G401 (cell line): Measurements from ENCODE around the gene GRB14. TPM values are rescaled to one million over a fixed set of nuclear protein-coding genes. Genes with fewer than 3 reads are reported as not detected.
"Not testable (repeated sequence)": the region's sequence is repeated elsewhere in the genome, so short reads cannot be mapped to it uniquely, and the experiment has no call there.

ENCODE experiments used
- DNase-seq: peaks from one replicate; pipeline ENCODE4 v3.0.0-alpha.2; 2015; ENCODE audit warnings: low spot score
- in situ Hi-C: cut with HindIII; loops from 2 replicates; pipeline ENCODE4 v1.10.0; 2016; ENCODE audit warnings: low sequenced_read_pairs, mixed read lengths
- total RNA-seq: library from RNA; depleted of rRNA; stranded (reverse); fragments of >200 nt; shearing (Covaris generic); gene quantifications from 2 replicates; pipeline ENCODE4 v1.2.3, GENCODE V29; 2014; rRNA removed

GRB14 gene
- total RNA-seq: 0.25 and 3.0 TPM in 2 replicates

GRCh38 chr2:164620873-164621763, at the start of gene GRB14:
TSS of gene GRB14 (minus strand) at chr2:164621482. CDS start at chr2:164621309, 173 bp downstream.
- in situ Hi-C loops: no loop called here

GRCh38 chr2:164669291-164669690, 48.0 kb upstream of the GRB14 start:
- in situ Hi-C loops: no loop called here
- no peak for DNase-seq

More at GRCh38 chr2:164620873-164621763, at the start of gene GRB14:
- no peak for DNase-seq

GRCh38 chr2:164667566-164667965, 46.3 kb upstream of the GRB14 start:
- in situ Hi-C loops: no loop called here

GRCh38 chr2:164664070-164664469, 42.8 kb upstream of the GRB14 start:
- no peak for DNase-seq
- in situ Hi-C loops: no loop called here

More at GRCh38 chr2:164667566-164667965, 46.3 kb upstream of the GRB14 start:
- DNase-seq: no peak

- in situ Hi-C loops: no loop called here
- DNase-seq: no peak
These were observed 41.8 kb upstream of the GRB14 start for GRCh38 chr2:164662868-164663631.

- in situ Hi-C loops: no loop called here
- no peak for DNase-seq
These were observed 40.8 kb upstream of the GRB14 start for GRCh38 chr2:164662066-164662465.

GRCh38 chr2:164661349-164661748, 40.1 kb upstream of the GRB14 start:
- in situ Hi-C loops: no loop called here
- no peak for DNase-seq

GRCh38 chr2:164657129-164657528, 35.8 kb upstream of the GRB14 start:
- in situ Hi-C loops: no loop called here
- no peak for DNase-seq

- in situ Hi-C loops: no loop called here
- DNase-seq: no peak
These were observed 34.5 kb upstream of the GRB14 start for GRCh38 chr2:164655750-164656149.

GRCh38 chr2:164655336-164655735, 34.1 kb upstream of the GRB14 start:
- DNase-seq: no peak
- in situ Hi-C loops: no loop called here

GRCh38 chr2:164651361-164651760, 30.1 kb upstream of the GRB14 start:
- no peak for DNase-seq
- in situ Hi-C loops: no loop called here

- no peak for DNase-seq
- in situ Hi-C loops: no loop called here
These were observed 22.9 kb upstream of the GRB14 start for GRCh38 chr2:164644036-164644700.

GRCh38 chr2:164642946-164643555, 21.8 kb upstream of the GRB14 start:
- in situ Hi-C loops: no loop called here

GRCh38 chr2:164642268-164642667, 21.0 kb upstream of the GRB14 start:
- in situ Hi-C loops: no loop called here

More at GRCh38 chr2:164642946-164643555, 21.8 kb upstream of the GRB14 start:
- no peak for DNase-seq

GRCh38 chr2:164628319-164628718, 7.0 kb upstream of the GRB14 start:
- DNase-seq, in situ Hi-C loops: not testable (repeated sequence)

More at GRCh38 chr2:164642268-164642667, 21.0 kb upstream of the GRB14 start:
- DNase-seq: no peak

- in situ Hi-C loops: no loop called here
- no peak for DNase-seq
These were observed 4.2 kb upstream of the GRB14 start for GRCh38 chr2:164625378-164625971.

GRCh38 chr2:164624316-164624715, 3.0 kb upstream of the GRB14 start:
- in situ Hi-C loops: no loop called here

GRCh38 chr2:164622338-164623106, 1.2 kb upstream of the GRB14 start:
- no peak for DNase-seq
- in situ Hi-C loops: no loop called here

More at GRCh38 chr2:164624316-164624715, 3.0 kb upstream of the GRB14 start:
- no peak for DNase-seq
